Measurements from ENCODE around the gene ZNF524. TPM values are rescaled to one million over a fixed set of nuclear protein-coding genes. Genes with fewer than 3 reads are reported as not detected.

Gene ZNF524
- total and polyA plus RNA-seq, 7 experiments from 2014 or later: 13.3 to 50.5 (median 29.4) TPM

DNA sequence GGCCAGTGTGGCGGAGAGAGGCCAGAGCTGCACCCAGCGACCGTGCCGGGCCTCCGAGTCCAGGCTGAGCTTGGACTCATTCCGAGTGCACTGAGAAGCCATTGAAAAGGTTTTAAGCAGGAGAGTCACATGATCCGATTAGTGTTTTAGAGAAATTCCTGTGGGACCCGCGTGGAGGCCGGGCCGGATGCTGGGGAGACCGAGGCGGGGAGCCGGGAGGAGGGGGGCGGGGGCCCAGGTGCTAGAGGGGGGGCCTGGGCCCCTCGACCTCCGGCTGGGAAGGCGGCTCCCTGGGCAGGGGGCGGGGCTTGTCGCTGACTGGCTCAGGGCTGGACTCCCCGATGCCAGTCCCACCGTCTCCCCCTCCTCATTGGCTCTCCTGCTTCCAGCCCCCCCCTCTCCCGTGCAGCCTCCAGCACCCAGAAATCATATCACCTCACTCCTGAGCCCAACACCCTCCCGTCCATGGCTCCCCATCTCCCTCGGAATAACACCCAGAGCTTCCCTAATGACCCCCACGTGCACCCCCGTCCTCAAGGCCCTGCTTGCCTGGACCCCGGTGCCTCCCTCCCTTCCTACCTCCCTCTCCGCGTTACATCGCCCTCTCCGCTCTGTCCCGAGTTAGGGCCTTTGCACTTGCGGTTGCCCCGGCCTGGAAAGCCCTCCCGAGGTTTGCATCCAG is 14.3 kb upstream of the ZNF524 start:
- H3K27ac Mint-ChIP-seq: peak overlapping the region in 8 of 9 donors; percentile 33 to 94 (median 68)

GRCh38 chr19:55586976-55587668 is 13.0 kb upstream of the ZNF524 start:
- Histone ChIP-seq H3K27me3 (ENCODE audit: control insufficient read depth in 2 of 2, insufficient read depth in 2 of 2, low read length in 2 of 2) (no peaks in the 10 kb centered on the region), H3K4me1 (ENCODE audit: control insufficient read depth in 2 of 2, insufficient read depth in 2 of 2, low read length in 2 of 2) (peaks cover 10 to 22% of the 10 kb centered on the region in 2 donors), H3K36me3 (ENCODE audit: control insufficient read depth in 2 of 3, insufficient read depth in 3 of 3, low read length in 3 of 3) (peaks cover 0 to 2% (median 0%) of the 10 kb centered on the region in 3 experiments), H3K9me3 (ENCODE audit: control insufficient read depth in 2 of 3, low read length in 3 of 3) (no peaks in the 10 kb centered on the region), H3K27ac (ENCODE audit: low read depth, low read length) (peak overlapping the region; percentile 32), H3K4me3 (ENCODE audit: low read length) (peak overlapping the region; percentile 63)
- Mint-ChIP-seq H3K36me3 (peaks cover 0 to 6% (median 0%) of the 10 kb centered on the region in 5 donors), H3K27ac (peak overlapping the region; percentile 16 to 88 (median 86)), H3K4me3 (peak overlapping the region; percentile 83 to 95 (median 88)), H3K27me3 (peaks cover 0 to 32% (median 0%) of the 10 kb centered on the region in 5 donors), H3K9me3 (no peaks in the 10 kb centered on the region), H3K4me1 (peaks cover 8 to 41% (median 27%) of the 10 kb centered on the region in 7 donors)
- peak; percentile 83 to 92 (median 89) for DNase-seq
- intact Hi-C loops (cut with micrococcal nuclease): loop anchor here (1.0 to 10.0 kb wide), 5 partner anchors 12 to 202 kb away; partner anchors contain the start of genes FIZ1 (in 2 of the 2), ZNF784 (in 2 of the 2), ZNF865 (in 2 of the 2) and RPL28 (in 1 of the 2)
- CTCF ChIA-PET: interaction anchor here (1.0 to 1.5 kb wide), 3 partner anchors 12 to 40 kb away, joined by 3 to 8 read pairs (median 4); partner anchors contain the start of gene FIZ1
- peak; percentile 99 for ATAC-seq
- POLR2A ChIA-PET: interaction anchor here (0.6 to 5.1 kb wide), 5 partner anchors 11 to 48 kb away, joined by 3 to 44 read pairs (median 3); partner anchors contain the start of genes FIZ1, ZNF524, ZNF784 and ZNF865

More for the DNA sequence above, 14.3 kb upstream of the ZNF524 start:
- Histone ChIP-seq H3K27ac (ENCODE audit: low read depth, low read length) (peak overlapping the region; percentile 59), H3K4me3 (ENCODE audit: low read length) (peak overlapping the region; percentile 50), H3K27me3 (ENCODE audit: control insufficient read depth in 2 of 2, insufficient read depth in 2 of 2, low read length in 2 of 2) (no peaks in the 10 kb centered on the region), H3K36me3 (ENCODE audit: control insufficient read depth in 2 of 3, insufficient read depth in 3 of 3, low read length in 3 of 3) (no peaks in the 10 kb centered on the region), H3K9me3 (ENCODE audit: control insufficient read depth in 2 of 3, low read length in 3 of 3) (no peaks in the 10 kb centered on the region), H3K4me1 (ENCODE audit: control insufficient read depth in 2 of 2, insufficient read depth in 2 of 2, low read length in 2 of 2) (peaks cover 20 to 29% of the 10 kb centered on the region in 2 donors)
- Mint-ChIP-seq H3K4me3 (peak overlapping the region; percentile 45 to 95 (median 86)), H3K9me3 (no peaks in the 10 kb centered on the region), H3K4me1 (peaks cover 18 to 52% (median 38%) of the 10 kb centered on the region in 7 donors), H3K27me3 (peaks cover 0 to 32% (median 0%) of the 10 kb centered on the region in 5 donors), H3K36me3 (no peaks in the 10 kb centered on the region)
- intact Hi-C loops (cut with micrococcal nuclease): loop anchor here (5.0 to 10.0 kb wide), 2 partner anchors 68 to 201 kb away; partner anchors contain the start of genes RPL28 (in 1 of the 2) and TMEM238 (in 1 of the 2)
- ChIA-PET CTCF (interaction anchor here (0.7 to 1.5 kb wide), 3 partner anchors 14 to 68 kb away, joined by 4 to 8 read pairs (median 4); partner anchors contain the start of gene FIZ1), POLR2A (interaction anchor here (0.6 to 5.1 kb wide), 3 partner anchors 13 to 69 kb away, joined by 3 to 44 read pairs (median 3); partner anchors contain the start of genes FIZ1 and ZNF524)
- DNase-seq: peak in 6 of 9 donors; percentile 26 to 57 (median 35)
- peak; percentile 36 for ATAC-seq

DNA sequence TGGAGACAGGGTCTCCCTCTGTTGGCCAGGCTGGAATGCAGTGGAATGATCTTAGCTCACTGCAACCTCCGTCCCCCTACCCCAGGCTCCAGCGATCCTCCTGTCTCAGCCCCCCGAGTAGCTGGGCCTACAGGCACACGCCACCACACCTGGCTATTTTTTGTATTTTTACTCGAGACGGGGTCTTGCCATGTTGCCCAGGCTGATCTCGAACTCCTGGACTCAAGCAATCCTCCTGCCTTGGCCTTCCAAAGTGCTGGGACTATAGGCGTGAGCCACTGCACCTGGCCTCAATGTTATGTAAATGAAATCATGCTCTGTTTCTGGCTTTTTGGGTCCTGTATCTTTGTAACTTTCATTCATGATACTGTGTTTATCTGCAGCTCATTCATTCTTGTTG is 11.3 kb upstream of the ZNF524 start:
- no peaks in the 10 kb centered on the region for H3K9me3 ChIP-seq (ENCODE audit: control insufficient read depth in 2 of 3, low read length in 3 of 3)
- POLR2A ChIA-PET: interaction anchor here (1.5 to 5.1 kb wide), 2 partner anchors 10 to 47 kb away, joined by 3 to 44 read pairs; partner anchors contain the start of genes FIZ1 and ZNF524
- H3K27ac ChIP-seq (ENCODE audit: low read depth, low read length): no peak overlapping the region
- ATAC-seq (no peak), DNase-seq (no peak)
- H3K9me3 Mint-ChIP-seq: no peaks in the 10 kb centered on the region
- H3K36me3 Mint-ChIP-seq: peaks cover 0 to 9% (median 3%) of the 10 kb centered on the region in 5 donors
- peak overlapping the region in 5 of 10 donors; percentile 21 to 65 (median 25) for H3K4me3 Mint-ChIP-seq
- no peaks in the 10 kb centered on the region for H3K27me3 ChIP-seq (ENCODE audit: control insufficient read depth in 2 of 2, insufficient read depth in 2 of 2, low read length in 2 of 2)
- no peak overlapping the region for H3K4me3 ChIP-seq (ENCODE audit: low read length)
- peaks cover 0 to 32% (median 0%) of the 10 kb centered on the region in 5 donors for H3K27me3 Mint-ChIP-seq
- H3K27ac Mint-ChIP-seq: peak overlapping the region in 1 of 9 donors; percentile 28
- peaks cover 7 to 40% (median 26%) of the 10 kb centered on the region in 7 donors for H3K4me1 Mint-ChIP-seq
- CTCF ChIA-PET: interaction anchor here (0.5 to 0.6 kb wide), 2 partner anchors 170 to 175 kb away, joined by 3 to 7 read pairs; no protein-coding TSS in a partner anchor
- peaks cover 0 to 11% (median 0%) of the 10 kb centered on the region in 3 experiments for H3K36me3 ChIP-seq (ENCODE audit: control insufficient read depth in 2 of 3, insufficient read depth in 3 of 3, low read length in 3 of 3)
- intact Hi-C loops (cut with micrococcal nuclease): loop anchor here (5.0 to 10.0 kb wide), 2 partner anchors 71 to 204 kb away; partner anchors contain the start of genes RPL28 (in 1 of the 2) and TMEM238 (in 1 of the 2)
- peaks cover 10 to 22% of the 10 kb centered on the region in 2 donors for H3K4me1 ChIP-seq (ENCODE audit: control insufficient read depth in 2 of 2, insufficient read depth in 2 of 2, low read length in 2 of 2)

DNA sequence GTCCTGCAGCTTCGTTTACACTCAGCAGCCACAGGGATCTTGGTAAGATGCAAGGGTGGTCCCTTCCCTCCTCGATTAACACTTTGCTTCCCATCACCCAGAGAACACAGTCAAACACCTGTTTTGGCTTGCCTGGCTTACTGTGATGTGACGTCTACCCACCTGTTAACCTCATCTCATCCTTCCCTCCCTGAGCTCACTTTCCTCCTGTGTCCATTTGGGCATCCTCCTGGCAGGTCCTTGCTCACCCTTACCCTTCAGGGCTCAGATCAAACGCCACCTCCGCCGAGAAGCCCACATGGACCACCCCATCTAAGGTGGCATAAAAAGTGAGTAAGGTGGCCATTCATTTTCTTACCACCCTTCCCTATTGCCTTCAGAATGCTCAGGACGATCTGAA is 10.0 kb upstream of the ZNF524 start:
- H3K9me3 ChIP-seq (ENCODE audit: control insufficient read depth in 2 of 3, low read length in 3 of 3): no peaks in the 10 kb centered on the region
- H3K36me3 Mint-ChIP-seq: peaks cover 3 to 16% (median 10%) of the 10 kb centered on the region in 5 donors
- no peak for ATAC-seq
- no peak overlapping the region for H3K27ac ChIP-seq (ENCODE audit: low read depth, low read length)
- intact Hi-C loops (cut with micrococcal nuclease): no loop called here
- no peaks in the 10 kb centered on the region for H3K27me3 ChIP-seq (ENCODE audit: control insufficient read depth in 2 of 2, insufficient read depth in 2 of 2, low read length in 2 of 2)
- peaks cover 10 to 22% of the 10 kb centered on the region in 2 donors for H3K4me1 ChIP-seq (ENCODE audit: control insufficient read depth in 2 of 2, insufficient read depth in 2 of 2, low read length in 2 of 2)
- peak overlapping the region in 1 of 9 donors; percentile 77 for H3K27ac Mint-ChIP-seq
- H3K4me1 Mint-ChIP-seq: peaks cover 6 to 38% (median 22%) of the 10 kb centered on the region in 7 donors
- peaks cover 0 to 20% (median 0%) of the 10 kb centered on the region in 3 experiments for H3K36me3 ChIP-seq (ENCODE audit: control insufficient read depth in 2 of 3, insufficient read depth in 3 of 3, low read length in 3 of 3)
- CTCF ChIA-PET: no interaction called here
- no peak overlapping the region for H3K4me3 Mint-ChIP-seq
- no peaks in the 10 kb centered on the region for H3K9me3 Mint-ChIP-seq
- no peak for DNase-seq
- POLR2A ChIA-PET: interaction anchor here (0.7 kb wide), 1 partner anchor 34 kb away, joined by 3 read pairs; the partner anchor contains the start of gene ZNF784
- H3K4me3 ChIP-seq (ENCODE audit: low read length): no peak overlapping the region
- peaks cover 0 to 22% (median 0%) of the 10 kb centered on the region in 5 donors for H3K27me3 Mint-ChIP-seq

DNA sequence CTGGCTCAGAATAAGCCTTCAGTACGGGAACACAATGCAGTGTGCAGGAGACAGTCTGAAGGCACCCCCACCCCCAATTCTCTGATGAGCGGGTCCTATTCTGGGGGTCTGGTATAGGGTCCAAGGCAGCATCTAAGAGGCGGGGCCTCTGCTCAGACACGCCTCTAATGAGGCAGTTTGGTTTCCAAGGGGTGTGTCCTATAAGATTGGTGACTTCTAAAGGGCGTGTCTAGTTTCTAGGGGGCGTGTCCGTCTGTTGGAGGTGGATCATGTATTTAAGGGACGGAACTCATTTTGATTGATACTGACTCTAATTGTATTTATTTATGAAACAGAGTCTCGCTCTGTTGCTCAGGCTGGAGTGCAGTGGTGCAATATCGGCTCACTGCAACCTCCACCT is 9.5 kb upstream of the ZNF524 start:
- Mint-ChIP-seq H3K27ac (no peak overlapping the region), H3K27me3 (peaks cover 0 to 17% (median 0%) of the 10 kb centered on the region in 5 donors), H3K4me3 (no peak overlapping the region), H3K36me3 (peaks cover 8 to 21% (median 15%) of the 10 kb centered on the region in 5 donors), H3K9me3 (no peaks in the 10 kb centered on the region), H3K4me1 (peaks cover under 1 to 33% (median 17%) of the 10 kb centered on the region in 7 donors)
- no peaks in the 10 kb centered on the region for H3K9me3 ChIP-seq (ENCODE audit: control insufficient read depth in 2 of 3, low read length in 3 of 3)
- no peak overlapping the region for H3K27ac ChIP-seq (ENCODE audit: low read depth, low read length)
- ChIA-PET CTCF (no interaction called here), POLR2A (interaction anchor here (0.7 kb wide), 1 partner anchor 34 kb away, joined by 3 read pairs; the partner anchor contains the start of gene ZNF784)
- peaks cover 10 to 22% of the 10 kb centered on the region in 2 donors for H3K4me1 ChIP-seq (ENCODE audit: control insufficient read depth in 2 of 2, insufficient read depth in 2 of 2, low read length in 2 of 2)
- intact Hi-C loops (cut with micrococcal nuclease): no loop called here
- no peak overlapping the region for H3K4me3 ChIP-seq (ENCODE audit: low read length)
- no peak for ATAC-seq
- H3K36me3 ChIP-seq (ENCODE audit: control insufficient read depth in 2 of 3, insufficient read depth in 3 of 3, low read length in 3 of 3): peaks cover 0 to 25% (median 0%) of the 10 kb centered on the region in 3 experiments
- no peak for DNase-seq
- no peaks in the 10 kb centered on the region for H3K27me3 ChIP-seq (ENCODE audit: control insufficient read depth in 2 of 2, insufficient read depth in 2 of 2, low read length in 2 of 2)

- H3K4me1 Mint-ChIP-seq: peaks cover 0 to 23% (median 9%) of the 10 kb centered on the region in 7 donors
- intact Hi-C loops (cut with micrococcal nuclease): no loop called here
- Histone ChIP-seq H3K27me3 (ENCODE audit: control insufficient read depth in 2 of 2, insufficient read depth in 2 of 2, low read length in 2 of 2) (no peaks in the 10 kb centered on the region), H3K4me1 (ENCODE audit: control insufficient read depth in 2 of 2, insufficient read depth in 2 of 2, low read length in 2 of 2) (peaks cover 10 to 14% of the 10 kb centered on the region in 2 donors), H3K36me3 (ENCODE audit: control insufficient read depth in 2 of 3, insufficient read depth in 3 of 3, low read length in 3 of 3) (peaks cover 0 to 34% (median 0%) of the 10 kb centered on the region in 3 experiments), H3K27ac (ENCODE audit: low read depth, low read length) (no peak overlapping the region), H3K9me3 (ENCODE audit: control insufficient read depth in 2 of 3, low read length in 3 of 3) (no peaks in the 10 kb centered on the region), H3K4me3 (ENCODE audit: low read length) (no peak overlapping the region)
- H3K9me3 Mint-ChIP-seq: peaks cover 0 to 3% (median 0%) of the 10 kb centered on the region in 11 donors
- peak overlapping the region in 1 of 9 donors; percentile 51 for H3K27ac Mint-ChIP-seq
- DNase-seq (no peak), ATAC-seq (no peak)
- peaks cover 0 to 9% (median 0%) of the 10 kb centered on the region in 5 donors for H3K27me3 Mint-ChIP-seq
- H3K36me3 Mint-ChIP-seq: peaks cover 14 to 31% (median 19%) of the 10 kb centered on the region in 5 donors
- no peak overlapping the region for H3K4me3 Mint-ChIP-seq
- ChIA-PET CTCF (no interaction called here), POLR2A (no interaction called here)
These were observed 8.5 kb upstream of the ZNF524 start for GRCh38 chr19:55591555-55591954.

All from naive thymus-derived CD4-positive, alpha-beta T cell (primary cell).